PFSK-1 (cell line): ENCODE data around the gene MAPT.

ENCODE experiments used
- POLR2AphosphoS5 ChIP-seq: IDR thresholded peaks from 2 replicates; pipeline ENCODE4 v1.6.1; 2012; ENCODE audit warnings: low read depth, mild to moderate bottlenecking, control low read depth, low read length, moderate library complexity
- TF ChIP-seq, protein P1 (sequence below), 2 experiments: IDR thresholded peaks; 2 replicates each; pipeline versions ENCODE4 v1.6.1 to v1.8.0; 2011 to 2012; ENCODE audit warnings: low read depth in 2 of 2, low read length in 2 of 2, control low read depth in 1 of 2, inconsistent platforms in 1 of 2, mild to moderate bottlenecking in 1 of 2, moderate library complexity in 1 of 2; ENCODE audit not compliant: insufficient read depth in 1 of 2

DNA sequence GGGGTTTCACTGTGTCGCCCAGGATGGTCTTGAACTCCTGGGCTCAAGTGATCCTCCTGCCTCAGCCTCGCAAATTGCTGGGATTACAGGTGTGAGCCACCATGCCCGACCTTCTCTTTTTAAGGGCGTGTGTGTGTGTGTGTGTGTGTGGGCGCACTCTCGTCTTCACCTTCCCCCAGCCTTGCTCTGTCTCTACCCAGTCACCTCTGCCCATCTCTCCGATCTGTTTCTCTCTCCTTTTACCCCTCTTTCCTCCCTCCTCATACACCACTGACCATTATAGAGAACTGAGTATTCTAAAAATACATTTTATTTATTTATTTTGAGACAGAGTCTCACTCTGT is 108.6 kb downstream of the MAPT start:
- TF ChIP-seq POLR2AphosphoS5 = no peak
- TF ChIP-seq, protein P1, sequence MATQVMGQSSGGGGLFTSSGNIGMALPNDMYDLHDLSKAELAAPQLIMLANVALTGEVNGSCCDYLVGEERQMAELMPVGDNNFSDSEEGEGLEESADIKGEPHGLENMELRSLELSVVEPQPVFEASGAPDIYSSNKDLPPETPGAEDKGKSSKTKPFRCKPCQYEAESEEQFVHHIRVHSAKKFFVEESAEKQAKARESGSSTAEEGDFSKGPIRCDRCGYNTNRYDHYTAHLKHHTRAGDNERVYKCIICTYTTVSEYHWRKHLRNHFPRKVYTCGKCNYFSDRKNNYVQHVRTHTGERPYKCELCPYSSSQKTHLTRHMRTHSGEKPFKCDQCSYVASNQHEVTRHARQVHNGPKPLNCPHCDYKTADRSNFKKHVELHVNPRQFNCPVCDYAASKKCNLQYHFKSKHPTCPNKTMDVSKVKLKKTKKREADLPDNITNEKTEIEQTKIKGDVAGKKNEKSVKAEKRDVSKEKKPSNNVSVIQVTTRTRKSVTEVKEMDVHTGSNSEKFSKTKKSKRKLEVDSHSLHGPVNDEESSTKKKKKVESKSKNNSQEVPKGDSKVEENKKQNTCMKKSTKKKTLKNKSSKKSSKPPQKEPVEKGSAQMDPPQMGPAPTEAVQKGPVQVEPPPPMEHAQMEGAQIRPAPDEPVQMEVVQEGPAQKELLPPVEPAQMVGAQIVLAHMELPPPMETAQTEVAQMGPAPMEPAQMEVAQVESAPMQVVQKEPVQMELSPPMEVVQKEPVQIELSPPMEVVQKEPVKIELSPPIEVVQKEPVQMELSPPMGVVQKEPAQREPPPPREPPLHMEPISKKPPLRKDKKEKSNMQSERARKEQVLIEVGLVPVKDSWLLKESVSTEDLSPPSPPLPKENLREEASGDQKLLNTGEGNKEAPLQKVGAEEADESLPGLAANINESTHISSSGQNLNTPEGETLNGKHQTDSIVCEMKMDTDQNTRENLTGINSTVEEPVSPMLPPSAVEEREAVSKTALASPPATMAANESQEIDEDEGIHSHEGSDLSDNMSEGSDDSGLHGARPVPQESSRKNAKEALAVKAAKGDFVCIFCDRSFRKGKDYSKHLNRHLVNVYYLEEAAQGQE (IDR thresholded peaks at IDR 0.05; ENCODE audit: insufficient read depth in 1 of 2, low read depth in 2 of 2, low read length in 2 of 2) = no peak
